GM12875 (cell line): ENCODE data around the gene DCX.

Experiments used
- H3K4me3 ChIP-seq: one replicate; pipeline ENCODE4 v1.5.1; 2011; ENCODE audit warnings: low read depth, low read length, control low read depth
- TF ChIP-seq, protein P1 (sequence below): IDR thresholded peaks from 2 replicates; pipeline ENCODE4 v1.5.1; 2011; ENCODE audit warnings: low read depth, mild to moderate bottlenecking, control low read depth, inconsistent platforms, low read length, moderate library complexity, borderline replicate concordance; ENCODE audit not compliant: insufficient read depth

The DCX gene

GRCh38 chrX:111340054-111340453, 71.9 kb downstream of the DCX start:
- no peak overlapping the region for H3K4me3 ChIP-seq
- TF ChIP-seq, protein P1, sequence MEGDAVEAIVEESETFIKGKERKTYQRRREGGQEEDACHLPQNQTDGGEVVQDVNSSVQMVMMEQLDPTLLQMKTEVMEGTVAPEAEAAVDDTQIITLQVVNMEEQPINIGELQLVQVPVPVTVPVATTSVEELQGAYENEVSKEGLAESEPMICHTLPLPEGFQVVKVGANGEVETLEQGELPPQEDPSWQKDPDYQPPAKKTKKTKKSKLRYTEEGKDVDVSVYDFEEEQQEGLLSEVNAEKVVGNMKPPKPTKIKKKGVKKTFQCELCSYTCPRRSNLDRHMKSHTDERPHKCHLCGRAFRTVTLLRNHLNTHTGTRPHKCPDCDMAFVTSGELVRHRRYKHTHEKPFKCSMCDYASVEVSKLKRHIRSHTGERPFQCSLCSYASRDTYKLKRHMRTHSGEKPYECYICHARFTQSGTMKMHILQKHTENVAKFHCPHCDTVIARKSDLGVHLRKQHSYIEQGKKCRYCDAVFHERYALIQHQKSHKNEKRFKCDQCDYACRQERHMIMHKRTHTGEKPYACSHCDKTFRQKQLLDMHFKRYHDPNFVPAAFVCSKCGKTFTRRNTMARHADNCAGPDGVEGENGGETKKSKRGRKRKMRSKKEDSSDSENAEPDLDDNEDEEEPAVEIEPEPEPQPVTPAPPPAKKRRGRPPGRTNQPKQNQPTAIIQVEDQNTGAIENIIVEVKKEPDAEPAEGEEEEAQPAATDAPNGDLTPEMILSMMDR = no peak

DNA sequence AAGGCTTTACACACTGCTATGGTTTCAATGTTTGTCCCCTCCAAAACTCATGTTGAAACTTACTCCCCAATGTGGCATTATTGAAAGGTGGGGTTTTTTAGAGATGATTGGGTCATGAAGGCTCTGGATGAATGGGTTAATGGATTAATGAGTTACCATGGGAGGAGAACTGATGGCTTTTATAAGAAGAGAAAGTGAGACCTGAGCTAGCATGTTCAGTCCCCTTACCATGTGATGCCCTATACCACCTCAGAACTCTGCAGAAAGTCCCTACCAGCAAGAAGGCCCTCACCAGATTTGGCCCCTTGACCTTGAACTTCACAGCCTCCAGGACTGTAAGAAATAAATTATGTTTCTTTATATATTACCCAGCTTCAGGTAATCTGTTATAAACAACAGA, 72.8 kb downstream of the DCX start:
- TF ChIP-seq, protein P1 = no peak

DNA sequence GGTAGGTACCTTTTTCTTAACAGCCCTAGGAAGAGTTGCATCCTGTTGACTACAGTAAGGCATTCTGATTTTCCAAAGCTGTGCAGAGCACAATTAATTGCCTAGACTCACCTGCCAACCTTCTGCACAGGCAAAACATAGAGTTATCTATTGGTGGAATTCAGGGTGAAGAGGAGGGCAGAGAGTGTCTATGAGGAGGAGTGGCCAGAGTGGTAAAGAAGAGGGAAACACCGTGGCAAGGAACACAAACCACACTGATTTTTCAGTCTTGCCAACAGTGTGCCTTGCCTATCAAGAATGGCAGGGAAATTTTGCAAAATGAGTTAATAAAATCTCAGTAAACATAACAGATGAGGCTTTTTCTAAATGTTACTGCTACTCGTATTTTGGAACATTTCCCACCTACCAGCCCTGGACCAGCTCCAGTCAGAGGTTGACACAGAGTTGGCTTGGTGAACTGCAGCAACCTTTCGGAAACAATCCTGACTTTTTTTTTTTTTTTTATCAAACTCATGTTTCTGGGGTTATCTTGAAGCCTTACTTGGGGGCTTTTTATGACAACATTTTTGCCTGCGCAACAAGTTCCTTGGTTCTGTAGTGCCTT, 73.8 kb downstream of the DCX start:
- H3K4me3 ChIP-seq = no peak overlapping the region

More for the DNA sequence above, 72.8 kb downstream of the DCX start:
- H3K4me3 ChIP-seq = no peak overlapping the region

DNA sequence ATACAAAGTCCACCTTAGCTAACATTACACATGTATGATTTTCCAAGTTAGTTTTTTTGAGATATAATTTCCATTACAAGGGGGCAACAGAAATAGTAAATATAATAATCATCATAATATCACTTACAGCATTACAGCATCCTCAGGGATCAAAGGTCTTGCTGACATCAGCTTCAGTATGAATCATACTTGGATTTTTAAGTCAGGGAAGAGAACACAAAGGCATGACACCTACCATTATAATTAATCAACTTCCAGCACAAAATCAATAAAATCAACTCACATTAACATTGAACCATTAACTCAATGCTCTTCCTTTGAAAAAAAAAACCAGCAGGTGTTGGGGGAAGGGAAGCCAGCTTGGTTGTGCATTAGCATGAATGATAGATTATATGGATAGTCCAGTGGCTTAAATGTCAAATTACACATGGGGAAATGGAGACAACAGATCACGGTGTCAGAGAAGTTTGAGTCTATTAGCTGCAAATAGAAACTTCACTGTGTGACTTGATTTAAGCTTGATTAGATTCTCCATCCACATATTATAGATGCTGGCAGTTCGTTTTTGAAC, 74.8 kb downstream of the DCX start:
- TF ChIP-seq, protein P1 = no peak
- no peak overlapping the region for H3K4me3 ChIP-seq

More for the DNA sequence above, 73.8 kb downstream of the DCX start:
- TF ChIP-seq, protein P1 = no peak

- TF ChIP-seq, protein P1 = no peak
- no peak overlapping the region for H3K4me3 ChIP-seq
Measured at GRCh38 chrX:111336141-111336540, 75.9 kb downstream of the DCX start.

- no peak overlapping the region for H3K4me3 ChIP-seq
- TF ChIP-seq, protein P1 = no peak
Measured at GRCh38 chrX:111329370-111329769, 82.6 kb downstream of the DCX start.

DNA sequence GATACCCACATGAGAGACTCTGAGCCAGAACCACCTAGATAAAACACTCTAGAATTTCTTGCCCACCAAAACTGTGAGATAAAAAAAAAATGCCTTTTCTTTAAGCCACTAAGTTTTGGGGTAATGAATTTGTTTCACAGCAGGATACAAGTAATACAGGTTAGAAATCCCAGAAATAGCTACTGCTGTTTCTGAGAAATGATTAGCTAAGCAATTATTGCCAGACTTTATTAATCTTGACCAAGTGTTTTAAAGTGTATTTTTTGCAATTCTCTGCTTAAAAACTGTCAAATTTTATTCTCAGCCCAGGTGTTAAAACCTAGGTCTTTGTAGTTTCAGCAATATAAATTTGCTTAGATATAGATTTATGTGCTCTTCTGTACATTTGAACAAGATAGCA, 83.1 kb downstream of the DCX start:
- TF ChIP-seq, protein P1 = no peak
- H3K4me3 ChIP-seq = no peak overlapping the region
